Measurements from ENCODE around the gene CIDEC. TPM values are rescaled to one million over a fixed set of nuclear protein-coding genes. Genes with fewer than 3 reads are reported as not detected.
A peak's percentile ranks its signal among the peaks of the same experiment; 100 is the strongest.

The CIDEC gene
- total and polyA plus RNA-seq, 2 of the 13 experiments (the other 11 are each of a cell fraction or from before 2014, with no cell fraction given), result 2.5 to 10.4 TPM

DNA sequence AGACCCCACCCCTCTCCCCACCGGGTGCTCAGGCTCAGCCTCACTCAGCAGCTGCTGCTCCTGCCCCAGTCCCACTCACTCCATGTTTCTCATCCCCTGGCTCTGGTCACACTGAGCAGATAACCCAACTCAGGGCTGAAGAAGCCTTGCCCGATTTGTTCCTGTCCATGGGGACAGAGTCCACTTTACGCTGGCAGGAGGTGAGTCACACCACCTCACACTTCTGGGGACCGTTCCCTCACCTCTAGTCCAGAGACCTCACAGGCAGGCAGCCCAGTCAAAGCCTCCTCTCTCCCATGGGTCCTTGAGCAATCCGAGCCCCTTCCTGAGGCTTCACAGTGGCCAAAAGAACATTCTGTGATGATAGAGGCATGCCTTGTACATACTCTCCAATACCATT is 1.4 kb downstream of the CIDEC start (continued):
- TF ChIP-seq, protein P1, sequence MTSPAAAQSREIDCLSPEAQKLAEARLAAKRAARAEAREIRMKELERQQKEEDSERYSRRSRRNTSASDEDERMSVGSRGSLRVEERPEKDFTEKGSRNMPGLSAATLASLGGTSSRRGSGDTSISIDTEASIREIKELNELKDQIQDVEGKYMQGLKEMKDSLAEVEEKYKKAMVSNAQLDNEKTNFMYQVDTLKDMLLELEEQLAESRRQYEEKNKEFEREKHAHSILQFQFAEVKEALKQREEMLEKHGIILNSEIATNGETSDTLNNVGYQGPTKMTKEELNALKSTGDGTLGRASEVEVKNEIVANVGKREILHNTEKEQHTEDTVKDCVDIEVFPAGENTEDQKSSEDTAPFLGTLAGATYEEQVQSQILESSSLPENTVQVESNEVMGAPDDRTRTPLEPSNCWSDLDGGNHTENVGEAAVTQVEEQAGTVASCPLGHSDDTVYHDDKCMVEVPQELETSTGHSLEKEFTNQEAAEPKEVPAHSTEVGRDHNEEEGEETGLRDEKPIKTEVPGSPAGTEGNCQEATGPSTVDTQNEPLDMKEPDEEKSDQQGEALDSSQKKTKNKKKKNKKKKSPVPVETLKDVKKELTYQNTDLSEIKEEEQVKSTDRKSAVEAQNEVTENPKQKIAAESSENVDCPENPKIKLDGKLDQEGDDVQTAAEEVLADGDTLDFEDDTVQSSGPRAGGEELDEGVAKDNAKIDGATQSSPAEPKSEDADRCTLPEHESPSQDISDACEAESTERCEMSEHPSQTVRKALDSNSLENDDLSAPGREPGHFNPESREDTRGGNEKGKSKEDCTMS (CRISPR knock-in tag; conservative IDR thresholded peaks at IDR 0.05), result no peak
- TF ChIP-seq SRY (CRISPR knock-in tag; IDR thresholded peaks at IDR 0.05), result 0 out of 2 replicates have a peak, but pooled peaks have one; percentile 29
- no peak for TF ChIP-seq ISX (CRISPR knock-in tag; conservative IDR thresholded peaks at IDR 0.05)
- TF ChIP-seq CENPT (CRISPR knock-in tag; IDR thresholded peaks at IDR 0.05; ENCODE audit: low read depth), result no peak
- TF ChIP-seq ZNF331 (CRISPR knock-in tag; IDR thresholded peaks at IDR 0.05), result peak; percentile 72; the same call in 1 of the 2 replicates
- TF ChIP-seq, protein P2, sequence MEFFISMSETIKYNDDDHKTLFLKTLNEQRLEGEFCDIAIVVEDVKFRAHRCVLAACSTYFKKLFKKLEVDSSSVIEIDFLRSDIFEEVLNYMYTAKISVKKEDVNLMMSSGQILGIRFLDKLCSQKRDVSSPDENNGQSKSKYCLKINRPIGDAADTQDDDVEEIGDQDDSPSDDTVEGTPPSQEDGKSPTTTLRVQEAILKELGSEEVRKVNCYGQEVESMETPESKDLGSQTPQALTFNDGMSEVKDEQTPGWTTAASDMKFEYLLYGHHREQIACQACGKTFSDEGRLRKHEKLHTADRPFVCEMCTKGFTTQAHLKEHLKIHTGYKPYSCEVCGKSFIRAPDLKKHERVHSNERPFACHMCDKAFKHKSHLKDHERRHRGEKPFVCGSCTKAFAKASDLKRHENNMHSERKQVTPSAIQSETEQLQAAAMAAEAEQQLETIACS (CRISPR knock-in tag; IDR thresholded peaks at IDR 0.05), result no peak
- no peak; the same call in 1 of the 2 replicates for TF ChIP-seq MAZ (IDR thresholded peaks at IDR 0.05; ENCODE audit: borderline replicate concordance, low read depth, low read length)
- TF ChIP-seq MAZ (CRISPR knock-in tag; IDR thresholded peaks at IDR 0.05; ENCODE audit: low read depth), result peak; percentile 54; the same call in 1 of the 2 replicates
- TF ChIP-seq ATF7-NPFF (CRISPR knock-in tag; IDR thresholded peaks at IDR 0.05; ENCODE audit: low read depth), result no peak
- TF ChIP-seq ZFP36L1 (CRISPR knock-in tag; IDR thresholded peaks at IDR 0.05), result no peak
- no peak for TF ChIP-seq BCL6 (CRISPR knock-in tag; IDR thresholded peaks at IDR 0.05)
- TF ChIP-seq, protein P3, sequence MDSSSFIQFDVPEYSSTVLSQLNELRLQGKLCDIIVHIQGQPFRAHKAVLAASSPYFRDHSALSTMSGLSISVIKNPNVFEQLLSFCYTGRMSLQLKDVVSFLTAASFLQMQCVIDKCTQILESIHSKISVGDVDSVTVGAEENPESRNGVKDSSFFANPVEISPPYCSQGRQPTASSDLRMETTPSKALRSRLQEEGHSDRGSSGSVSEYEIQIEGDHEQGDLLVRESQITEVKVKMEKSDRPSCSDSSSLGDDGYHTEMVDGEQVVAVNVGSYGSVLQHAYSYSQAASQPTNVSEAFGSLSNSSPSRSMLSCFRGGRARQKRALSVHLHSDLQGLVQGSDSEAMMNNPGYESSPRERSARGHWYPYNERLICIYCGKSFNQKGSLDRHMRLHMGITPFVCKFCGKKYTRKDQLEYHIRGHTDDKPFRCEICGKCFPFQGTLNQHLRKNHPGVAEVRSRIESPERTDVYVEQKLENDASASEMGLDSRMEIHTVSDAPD (CRISPR knock-in tag; IDR thresholded peaks at IDR 0.05), result no peak
- no peak; the same call in 2 of the 3 replicates for TF ChIP-seq MXI1 (IDR thresholded peaks at IDR 0.05; ENCODE audit: borderline replicate concordance, low read depth, low read length)
- TF ChIP-seq IRX3 (CRISPR knock-in tag; IDR thresholded peaks at IDR 0.05; ENCODE audit: borderline replicate concordance, low read depth), result no peak
- TF ChIP-seq, protein P4, sequence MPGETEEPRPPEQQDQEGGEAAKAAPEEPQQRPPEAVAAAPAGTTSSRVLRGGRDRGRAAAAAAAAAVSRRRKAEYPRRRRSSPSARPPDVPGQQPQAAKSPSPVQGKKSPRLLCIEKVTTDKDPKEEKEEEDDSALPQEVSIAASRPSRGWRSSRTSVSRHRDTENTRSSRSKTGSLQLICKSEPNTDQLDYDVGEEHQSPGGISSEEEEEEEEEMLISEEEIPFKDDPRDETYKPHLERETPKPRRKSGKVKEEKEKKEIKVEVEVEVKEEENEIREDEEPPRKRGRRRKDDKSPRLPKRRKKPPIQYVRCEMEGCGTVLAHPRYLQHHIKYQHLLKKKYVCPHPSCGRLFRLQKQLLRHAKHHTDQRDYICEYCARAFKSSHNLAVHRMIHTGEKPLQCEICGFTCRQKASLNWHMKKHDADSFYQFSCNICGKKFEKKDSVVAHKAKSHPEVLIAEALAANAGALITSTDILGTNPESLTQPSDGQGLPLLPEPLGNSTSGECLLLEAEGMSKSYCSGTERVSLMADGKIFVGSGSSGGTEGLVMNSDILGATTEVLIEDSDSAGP (CRISPR knock-in tag; IDR thresholded peaks at IDR 0.05; ENCODE audit: borderline replicate concordance), result peak; percentile 50; the same call in 1 of the 2 replicates
- no peak for TF ChIP-seq RFX1 (IDR thresholded peaks at IDR 0.05)
- no peak for TF ChIP-seq EEA1 (CRISPR knock-in tag; IDR thresholded peaks at IDR 0.05; ENCODE audit: borderline replicate concordance)
- peak; percentile 81; the same call in 1 of the 2 replicates for TF ChIP-seq RXRB (CRISPR knock-in tag; IDR thresholded peaks at IDR 0.05; ENCODE audit: borderline replicate concordance)
- no peak for TF ChIP-seq ZNF749 (CRISPR knock-in tag; IDR thresholded peaks at IDR 0.05; ENCODE audit: borderline replicate concordance)
- TF ChIP-seq ZNF703 (CRISPR knock-in tag; IDR thresholded peaks at IDR 0.05; ENCODE audit: borderline replicate concordance), result no peak
- TF ChIP-seq, protein P5, sequence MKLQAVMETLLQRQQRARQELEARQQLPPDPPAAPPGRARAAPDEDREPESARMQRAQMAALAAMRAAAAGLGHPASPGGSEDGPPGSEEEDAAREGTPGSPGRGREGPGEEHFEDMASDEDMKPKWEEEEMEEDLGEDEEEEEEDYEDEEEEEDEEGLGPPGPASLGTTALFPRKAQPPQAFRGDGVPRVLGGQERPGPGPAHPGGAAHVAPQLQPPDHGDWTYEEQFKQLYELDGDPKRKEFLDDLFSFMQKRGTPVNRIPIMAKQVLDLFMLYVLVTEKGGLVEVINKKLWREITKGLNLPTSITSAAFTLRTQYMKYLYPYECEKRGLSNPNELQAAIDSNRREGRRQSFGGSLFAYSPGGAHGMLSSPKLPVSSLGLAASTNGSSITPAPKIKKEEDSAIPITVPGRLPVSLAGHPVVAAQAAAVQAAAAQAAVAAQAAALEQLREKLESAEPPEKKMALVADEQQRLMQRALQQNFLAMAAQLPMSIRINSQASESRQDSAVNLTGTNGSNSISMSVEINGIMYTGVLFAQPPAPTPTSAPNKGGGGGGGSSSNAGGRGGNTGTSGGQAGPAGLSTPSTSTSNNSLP (IDR thresholded peaks at IDR 0.05; ENCODE audit: low read depth, low read length), result no peak
- TF ChIP-seq GZF1 (CRISPR knock-in tag; IDR thresholded peaks at IDR 0.05), result no peak
- no peak for TF ChIP-seq SSRP1 (CRISPR knock-in tag; IDR thresholded peaks at IDR 0.05)

All from HepG2 (cell line).